GM18511 (cell line): Measurements from ENCODE around the gene AIFM2.

Experiments used
- ATAC-seq: cut with Tn5 transposase; IDR thresholded peaks from one replicate; pipeline ENCODE4 v1.9.1; 2021; ENCODE audit warnings: mild to moderate bottlenecking, moderate library complexity; ENCODE audit not compliant: unreplicated experiment

Gene AIFM2

DNA sequence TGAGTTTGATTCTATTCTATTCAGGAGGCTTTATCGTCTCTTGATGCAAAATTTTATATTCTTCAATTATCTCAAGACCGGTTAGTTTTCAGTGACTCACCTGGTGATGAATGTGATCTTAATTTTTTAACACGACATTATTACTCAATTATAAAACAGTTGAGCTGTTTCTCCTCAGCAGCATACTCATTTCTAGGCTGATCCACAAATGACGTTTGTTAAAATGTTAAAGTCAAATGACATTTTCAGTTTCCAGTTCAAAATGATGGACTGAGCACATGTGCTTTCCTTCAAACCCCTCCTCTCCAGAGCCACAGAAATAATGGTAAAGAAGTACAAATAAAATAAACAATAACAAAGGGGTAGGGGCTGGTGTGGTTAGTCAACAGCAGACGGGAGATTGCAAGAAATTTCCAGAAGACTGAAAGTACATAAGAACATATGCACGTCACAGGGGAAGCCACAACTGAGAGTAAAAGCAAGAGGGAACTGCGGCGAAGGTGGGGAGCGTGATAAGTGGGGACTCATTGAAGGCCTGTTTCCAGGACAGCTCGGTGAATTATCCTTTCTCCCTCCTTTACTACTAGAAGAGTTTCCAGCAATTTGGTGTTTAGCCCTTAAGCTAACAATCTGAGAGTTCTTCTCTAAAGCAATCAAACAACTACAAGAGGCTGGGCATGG, 69.1 kb downstream of the AIFM2 start:
- ATAC-seq: no peak
